HepG2 (cell line): ENCODE data around the gene NPW. TPM values are rescaled to one million over a fixed set of nuclear protein-coding genes. Genes with fewer than 3 reads are reported as not detected.

Experiments used
- ADNP ChIP-seq: sonication (generic); formaldehyde crosslinking; IDR thresholded peaks from 2 replicates; pipeline ENCODE4 v1.4.0; 2020; ENCODE audit warnings: missing genetic modification reagents
- AKAP8 ChIP-seq: sonication (generic); formaldehyde crosslinking; IDR thresholded peaks from 2 replicates; pipeline ENCODE4 v1.5.1; 2020; ENCODE audit warnings: mild to moderate bottlenecking, missing genetic modification reagents
- BRCA1 ChIP-seq: sonication (generic); formaldehyde crosslinking; IDR thresholded peaks from 2 replicates; pipeline ENCODE4 v1.4.0; 2020; ENCODE audit warnings: missing genetic modification reagents
- CCDC6 ChIP-seq: sonication (generic); formaldehyde crosslinking; IDR thresholded peaks from 2 replicates; pipeline ENCODE4 v1.8.1; 2022; ENCODE audit warnings: mild to moderate bottlenecking, missing genetic modification reagents, moderate library complexity
- DPF2 ChIP-seq: sonication (generic); formaldehyde crosslinking; IDR thresholded peaks from 2 replicates; pipeline ENCODE4 v1.4.0; 2020; ENCODE audit warnings: mild to moderate bottlenecking, low read depth, missing genetic modification reagents, borderline replicate concordance
- FOXM1 ChIP-seq: sonication (generic); formaldehyde crosslinking; IDR thresholded peaks from 2 replicates; pipeline ENCODE4 v1.5.0; 2020; ENCODE audit warnings: missing genetic modification reagents
- FOXO1 ChIP-seq: sonication (generic); formaldehyde crosslinking; IDR thresholded peaks from 2 replicates; pipeline ENCODE4 v1.4.0; 2020; ENCODE audit warnings: missing genetic modification reagents
- HDAC2 ChIP-seq: sonication (generic); formaldehyde crosslinking; IDR thresholded peaks from 2 replicates; pipeline ENCODE4 v1.4.0; 2020; ENCODE audit warnings: missing genetic modification reagents
- HNF4G ChIP-seq, 2 experiments: sonication (generic) in 1 of 2; formaldehyde crosslinking in 1 of 2; IDR thresholded peaks; 2 replicates each; pipeline versions ENCODE4 v1.4.0 to v1.6.1; 2011 to 2020; ENCODE audit warnings: borderline replicate concordance in 2 of 2, low read depth in 2 of 2, mild to moderate bottlenecking in 2 of 2, low read length in 1 of 2, missing genetic modification reagents in 1 of 2, moderate library complexity in 1 of 2
- JARID2 ChIP-seq: sonication (generic); formaldehyde crosslinking; IDR thresholded peaks from 2 replicates; pipeline ENCODE4 v1.8.1; 2023; ENCODE audit warnings: missing genetic modification reagents, inconsistent platforms; ENCODE audit not compliant: insufficient replicate concordance
- MYC ChIP-seq: sonication (generic); formaldehyde crosslinking; IDR thresholded peaks from 2 replicates; pipeline ENCODE4 v1.9.0; 2021; ENCODE audit warnings: missing genetic modification reagents, borderline replicate concordance
- NRL ChIP-seq: sonication (generic); formaldehyde crosslinking; IDR thresholded peaks from 2 replicates; pipeline ENCODE4 v1.5.0; 2020; ENCODE audit warnings: missing genetic modification reagents, mild to moderate bottlenecking, moderate library complexity, borderline replicate concordance
- PHF5A ChIP-seq: IDR thresholded peaks from one replicate; pipeline ENCODE4 v1.6.1; 2018; ENCODE audit warnings: low read depth, missing genetic modification reagents; ENCODE audit not compliant: unreplicated experiment
- RXRB ChIP-seq: IDR thresholded peaks from 2 replicates; pipeline ENCODE4 v1.6.1; 2016; ENCODE audit warnings: borderline replicate concordance, missing genetic modification reagents, missing compliant biosample characterization
- THAP9 ChIP-seq: sonication (generic); formaldehyde crosslinking; IDR thresholded peaks from 2 replicates; pipeline ENCODE4; 2020; ENCODE audit warnings: missing genetic modification reagents, mild to moderate bottlenecking, borderline replicate concordance
- ZBTB43 ChIP-seq: sonication (generic); formaldehyde crosslinking; conservative IDR thresholded peaks from 2 replicates; pipeline ENCODE4 v1.4.0; 2020; ENCODE audit warnings: missing genetic modification reagents
- ZNF234 ChIP-seq: sonication (generic); formaldehyde crosslinking; conservative IDR thresholded peaks from 2 replicates; pipeline ENCODE4 v1.5.1; 2020; ENCODE audit warnings: mild to moderate bottlenecking, missing genetic modification reagents
- ZNF331 ChIP-seq: sonication (generic); formaldehyde crosslinking; IDR thresholded peaks from 2 replicates; pipeline ENCODE4 v1.4.0; 2020; ENCODE audit warnings: missing genetic modification reagents
- ZNF367 ChIP-seq: sonication (generic); formaldehyde crosslinking; IDR thresholded peaks from 2 replicates; pipeline ENCODE4 v1.4.0; 2020; ENCODE audit warnings: missing genetic modification reagents, borderline replicate concordance
- ZNF441 ChIP-seq: sonication (generic); formaldehyde crosslinking; IDR thresholded peaks from 2 replicates; pipeline ENCODE4 v1.7.0; 2021; ENCODE audit warnings: missing genetic modification reagents, borderline replicate concordance
- ZNF562 ChIP-seq: sonication (generic); formaldehyde crosslinking; IDR thresholded peaks from 2 replicates; pipeline ENCODE4 v1.8.0; 2022; ENCODE audit warnings: missing genetic modification reagents, borderline replicate concordance
- ZNF597 ChIP-seq: sonication (generic); formaldehyde crosslinking; IDR thresholded peaks from 2 replicates; pipeline ENCODE4 v1.5.0; 2020; ENCODE audit warnings: missing genetic modification reagents
- polyA plus RNA-seq, 8 experiments: library from polyadenylated mRNA; depleted of rRNA in 3 of 8; stranded (reverse) in 7 of 8; unstranded in 1 of 8; fragments of >200 nt; fragmentation: Illumina TruSeq in 4 of 8; extraction: Trizol in 4 of 8; gene quantifications; 2 replicates each; pipeline versions ENCODE4 v1.2.1 to v1.2.3, GENCODE V29; 2011 to 2016; ENCODE audit warnings: low read depth in 4 of 8, missing spikeins in 1 of 8, mixed read lengths in 1 of 8; ENCODE audit not compliant: insufficient read depth in 1 of 8
- total RNA-seq, 5 experiments: library from RNA; depleted of rRNA; stranded (reverse); fragments of >200 nt; fragmentation: Illumina TruSeq; extraction: Trizol; gene quantifications; 2 replicates each; pipeline ENCODE4 v1.2.3, GENCODE V29; 2016; ENCODE audit warnings: low read depth in 1 of 5
- TF ChIP-seq, protein P1 (sequence below): sonication (generic); formaldehyde crosslinking; IDR thresholded peaks from 2 replicates; pipeline ENCODE4 v1.4.0; 2020; ENCODE audit warnings: mild to moderate bottlenecking, missing genetic modification reagents

NPW gene
- total and polyA plus RNA-seq, 2 of the 13 experiments (the other 11 are each of a cell fraction or from before 2014, with no cell fraction given), result 0.24 to 0.97 TPM

- peak; percentile 11; the same call in 1 of the 2 replicates for TF ChIP-seq HNF4G (IDR thresholded peaks at IDR 0.05; ENCODE audit: borderline replicate concordance, low read depth, low read length)
- TF ChIP-seq HNF4G (CRISPR knock-in tag; IDR thresholded peaks at IDR 0.05; ENCODE audit: borderline replicate concordance, low read depth), result peak; percentile 38; the same call in 1 of the 2 replicates
- TF ChIP-seq AKAP8 (CRISPR knock-in tag), result no peak; the same call in 1 of the 2 replicates
- no peak for TF ChIP-seq ZNF562 (CRISPR knock-in tag)
- TF ChIP-seq NRL (CRISPR knock-in tag), result peak; percentile 33; the same call in 1 of the 2 replicates
- peak; percentile 37; the same call in 1 of the 2 replicates for TF ChIP-seq BRCA1 (CRISPR knock-in tag)
- peak; percentile 20; the same call in 1 of the 2 replicates for TF ChIP-seq RXRB (CRISPR knock-in tag)
- TF ChIP-seq FOXM1 (CRISPR knock-in tag), result no peak
- TF ChIP-seq HDAC2 (CRISPR knock-in tag), result peak; percentile 68
- no peak for TF ChIP-seq ZNF367 (CRISPR knock-in tag)
- peak; percentile 78; the same call in 1 of the 2 replicates for TF ChIP-seq ZNF234 (CRISPR knock-in tag)
- TF ChIP-seq ZBTB43, result peak; percentile 62
- TF ChIP-seq, protein P1, sequence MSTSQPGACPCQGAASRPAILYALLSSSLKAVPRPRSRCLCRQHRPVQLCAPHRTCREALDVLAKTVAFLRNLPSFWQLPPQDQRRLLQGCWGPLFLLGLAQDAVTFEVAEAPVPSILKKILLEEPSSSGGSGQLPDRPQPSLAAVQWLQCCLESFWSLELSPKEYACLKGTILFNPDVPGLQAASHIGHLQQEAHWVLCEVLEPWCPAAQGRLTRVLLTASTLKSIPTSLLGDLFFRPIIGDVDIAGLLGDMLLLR (CRISPR knock-in tag), result no peak; the same call in 1 of the 2 replicates
- TF ChIP-seq PHF5A (CRISPR knock-in tag), result peak; percentile 84
- peak; percentile 47; the same call in 1 of the 2 replicates for TF ChIP-seq ZNF441 (CRISPR knock-in tag)
- peak; percentile 43; the same call in 1 of the 2 replicates for TF ChIP-seq ZNF331 (CRISPR knock-in tag)
- TF ChIP-seq CCDC6 (CRISPR knock-in tag), result peak; percentile 91
- TF ChIP-seq FOXO1 (CRISPR knock-in tag), result 0 out of 2 replicates have a peak, but pooled peaks have one; percentile 11
- no peak for TF ChIP-seq ADNP (CRISPR knock-in tag)
- peak; percentile 73; the same call in 1 of the 2 replicates for TF ChIP-seq THAP9 (CRISPR knock-in tag)
- TF ChIP-seq ZNF597 (CRISPR knock-in tag), result no peak
- peak; percentile 37 for TF ChIP-seq JARID2 (CRISPR knock-in tag)
- TF ChIP-seq MYC (CRISPR knock-in tag), result peak; percentile 59
- no peak for TF ChIP-seq DPF2 (CRISPR knock-in tag)
These were observed 35.8 kb upstream of the NPW start, which contains the start of gene GFER (continued) for GRCh38 chr16:1983544-1984346.
